ENCODE measurements around the gene MAGEB4.

MAGEB4 gene

DNA sequence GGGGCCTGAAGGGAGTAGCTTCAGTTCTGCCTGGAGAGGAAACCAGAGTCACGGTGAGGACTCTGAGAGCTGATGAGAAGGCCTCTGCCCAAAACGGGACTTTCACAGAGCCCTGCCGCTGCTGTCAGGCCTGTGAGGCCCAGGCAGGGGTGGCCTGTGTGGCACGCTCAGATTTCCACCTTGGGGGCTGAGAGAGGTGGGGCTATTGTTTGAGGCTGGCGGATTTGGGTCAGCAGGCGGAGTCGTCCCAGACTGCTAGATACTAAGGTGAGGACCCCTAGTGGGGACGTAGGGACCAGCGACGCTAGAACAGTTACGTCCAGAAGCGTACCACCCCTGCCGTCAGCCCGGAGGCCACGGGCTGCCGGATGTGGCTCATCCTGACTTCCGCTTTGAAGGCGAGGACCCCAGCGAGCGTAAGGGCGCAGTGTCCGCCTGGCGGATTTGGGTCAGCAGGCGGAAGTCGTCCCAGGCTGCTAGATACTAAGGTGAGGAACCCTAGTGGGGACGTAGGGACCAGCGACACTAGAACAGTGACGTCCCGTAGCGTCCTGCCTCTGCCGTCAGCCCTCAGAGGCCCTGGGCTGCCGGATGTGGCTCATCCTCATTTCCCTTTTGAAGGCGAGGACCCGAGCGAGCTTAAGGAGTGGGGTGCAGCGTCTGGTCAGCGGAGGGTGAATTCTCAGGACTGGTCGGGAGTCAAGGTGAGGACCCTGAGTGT, 5.1 kb downstream of the MAGEB4 start, which contains the start of gene MAGEB1:
MAGEB1 (plus strand) TSS at position 378 of the 721 bp plus-strand sequence. CDS start 3,348 bp downstream, outside the sequence.
- TF ChIP-seq, protein P1, sequence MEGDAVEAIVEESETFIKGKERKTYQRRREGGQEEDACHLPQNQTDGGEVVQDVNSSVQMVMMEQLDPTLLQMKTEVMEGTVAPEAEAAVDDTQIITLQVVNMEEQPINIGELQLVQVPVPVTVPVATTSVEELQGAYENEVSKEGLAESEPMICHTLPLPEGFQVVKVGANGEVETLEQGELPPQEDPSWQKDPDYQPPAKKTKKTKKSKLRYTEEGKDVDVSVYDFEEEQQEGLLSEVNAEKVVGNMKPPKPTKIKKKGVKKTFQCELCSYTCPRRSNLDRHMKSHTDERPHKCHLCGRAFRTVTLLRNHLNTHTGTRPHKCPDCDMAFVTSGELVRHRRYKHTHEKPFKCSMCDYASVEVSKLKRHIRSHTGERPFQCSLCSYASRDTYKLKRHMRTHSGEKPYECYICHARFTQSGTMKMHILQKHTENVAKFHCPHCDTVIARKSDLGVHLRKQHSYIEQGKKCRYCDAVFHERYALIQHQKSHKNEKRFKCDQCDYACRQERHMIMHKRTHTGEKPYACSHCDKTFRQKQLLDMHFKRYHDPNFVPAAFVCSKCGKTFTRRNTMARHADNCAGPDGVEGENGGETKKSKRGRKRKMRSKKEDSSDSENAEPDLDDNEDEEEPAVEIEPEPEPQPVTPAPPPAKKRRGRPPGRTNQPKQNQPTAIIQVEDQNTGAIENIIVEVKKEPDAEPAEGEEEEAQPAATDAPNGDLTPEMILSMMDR (IDR thresholded peaks at IDR 0.05): no peak
- no peaks in the 10 kb centered on the region for H3K9me3 ChIP-seq
- H3K27me3 ChIP-seq: no peaks in the 10 kb centered on the region
- no peaks in the 10 kb centered on the region for H3K36me3 ChIP-seq
- no peak within 1 kb of the TSS for H3K27ac ChIP-seq
- H3K4me3 ChIP-seq (ENCODE audit: low read depth in 1 of 2, low read length in 1 of 2): no peak within 1 kb of the TSS
- H3K4me1 ChIP-seq (ENCODE audit: control insufficient read depth in 1 of 2, insufficient read depth in 1 of 2, low read depth in 1 of 2, low read length in 1 of 2): no peaks in the 10 kb centered on the region

DNA sequence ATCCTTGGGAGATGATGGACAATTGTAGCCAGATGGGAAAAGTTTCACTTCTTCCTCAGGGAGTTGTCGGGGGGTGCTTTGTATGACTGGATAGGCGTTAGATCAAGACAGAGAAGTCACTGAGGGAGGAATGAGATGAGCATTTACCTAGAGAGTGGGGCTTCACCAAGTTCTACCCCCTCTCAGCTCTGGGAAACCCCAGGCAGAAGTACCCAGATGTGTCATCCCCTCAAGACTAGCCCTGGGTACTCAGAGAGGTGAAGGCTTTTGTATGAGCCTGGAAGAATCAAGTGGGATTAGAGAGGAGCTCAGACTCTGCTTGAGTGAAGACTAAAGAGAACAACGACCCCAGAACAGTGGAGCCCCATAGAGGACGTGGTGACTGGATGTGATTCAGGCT, 7.1 kb downstream of the MAGEB4 start:
- TF ChIP-seq, protein P1 (IDR thresholded peaks at IDR 0.05): no peak
- Histone ChIP-seq H3K9me3 (no peaks in the 10 kb centered on the region), H3K4me3 (ENCODE audit: low read depth in 1 of 2, low read length in 1 of 2) (no peak overlapping the region)

DNA sequence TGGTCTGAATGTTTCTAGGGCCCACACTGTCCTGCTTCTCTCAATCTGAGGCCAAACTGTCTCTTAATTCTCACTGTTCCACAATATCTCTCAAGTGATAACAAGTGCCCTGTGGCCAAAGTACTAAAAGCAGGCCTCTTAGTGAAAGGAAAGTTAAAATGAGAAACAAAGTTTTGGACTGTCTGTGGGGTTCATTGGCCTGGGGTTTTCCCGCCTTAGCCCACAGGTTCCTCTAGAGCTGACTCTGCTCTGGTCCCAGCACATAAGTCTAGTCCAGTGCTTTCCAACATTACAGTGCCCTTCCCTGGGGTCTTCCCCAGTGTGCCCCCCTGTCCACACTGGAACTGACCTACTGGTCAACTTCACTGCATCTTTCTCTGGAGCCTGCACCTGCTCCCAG, 11.5 kb downstream of the MAGEB4 start:
- H3K9me3 ChIP-seq: no peaks in the 10 kb centered on the region
- no peak overlapping the region for H3K27ac ChIP-seq
- no peaks in the 10 kb centered on the region for H3K4me1 ChIP-seq (ENCODE audit: control insufficient read depth in 1 of 2, insufficient read depth in 1 of 2, low read depth in 1 of 2, low read length in 1 of 2)
- no peak overlapping the region for H3K4me3 ChIP-seq (ENCODE audit: low read depth in 1 of 2, low read length in 1 of 2)
- TF ChIP-seq, protein P1 (IDR thresholded peaks at IDR 0.05): no peak
- H3K36me3 ChIP-seq: no peaks in the 10 kb centered on the region
- H3K27me3 ChIP-seq: no peaks in the 10 kb centered on the region

More for the DNA sequence above, 7.1 kb downstream of the MAGEB4 start:
- no peak overlapping the region for H3K27ac ChIP-seq
- H3K36me3 ChIP-seq: no peaks in the 10 kb centered on the region
- no peaks in the 10 kb centered on the region for H3K4me1 ChIP-seq (ENCODE audit: control insufficient read depth in 1 of 2, insufficient read depth in 1 of 2, low read depth in 1 of 2, low read length in 1 of 2)
- H3K27me3 ChIP-seq: no peaks in the 10 kb centered on the region

DNA sequence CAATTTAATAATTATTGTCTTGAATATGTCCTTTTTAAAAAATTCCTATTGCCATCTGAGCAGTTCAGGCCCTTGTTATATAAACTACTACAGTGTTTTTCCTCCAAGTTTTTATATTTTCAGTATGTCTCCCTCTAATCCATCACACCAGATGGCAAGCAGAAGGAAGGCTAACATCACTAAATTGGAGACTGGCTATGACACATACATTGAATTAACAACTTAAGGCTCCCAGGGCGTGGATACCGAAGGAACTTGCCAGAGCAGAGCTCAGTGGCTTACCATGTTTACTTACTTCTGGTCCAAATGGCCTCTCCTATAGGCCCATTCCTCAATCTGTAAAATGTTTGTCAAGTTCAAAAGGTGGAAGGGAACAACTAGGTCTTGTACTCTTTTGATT, 18.1 kb downstream of the MAGEB4 start:
- no peaks in the 10 kb centered on the region for H3K27me3 ChIP-seq
- TF ChIP-seq, protein P1 (IDR thresholded peaks at IDR 0.05): no peak
- no peaks in the 10 kb centered on the region for H3K9me3 ChIP-seq
- H3K4me1 ChIP-seq (ENCODE audit: control insufficient read depth in 1 of 2, insufficient read depth in 1 of 2, low read depth in 1 of 2, low read length in 1 of 2): no peaks in the 10 kb centered on the region
- H3K27ac ChIP-seq: no peak overlapping the region
- no peak overlapping the region for H3K4me3 ChIP-seq (ENCODE audit: low read depth in 1 of 2, low read length in 1 of 2)
- no peaks in the 10 kb centered on the region for H3K36me3 ChIP-seq

DNA sequence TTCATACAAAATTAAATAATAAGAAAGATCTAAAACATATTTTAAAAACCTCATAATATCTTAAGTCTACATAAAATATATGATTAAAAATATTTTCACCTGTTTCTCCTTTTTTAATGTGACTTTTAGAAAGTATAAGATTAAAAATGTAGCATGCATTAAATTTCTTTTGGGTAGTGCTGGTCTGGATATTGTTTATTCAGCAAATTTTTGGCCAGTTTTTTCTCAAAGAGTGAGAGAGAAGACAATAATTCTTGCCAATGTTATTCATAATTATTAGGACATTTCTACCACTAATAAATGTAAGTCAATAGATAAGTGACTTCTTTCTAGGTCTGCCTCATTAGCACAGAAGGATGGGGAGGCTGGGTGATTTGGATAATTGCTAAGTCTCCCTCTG, 19.2 kb downstream of the MAGEB4 start:
- Histone ChIP-seq H3K4me3 (ENCODE audit: low read depth in 1 of 2, low read length in 1 of 2) (no peak overlapping the region), H3K36me3 (no peaks in the 10 kb centered on the region), H3K4me1 (ENCODE audit: control insufficient read depth in 1 of 2, insufficient read depth in 1 of 2, low read depth in 1 of 2, low read length in 1 of 2) (no peaks in the 10 kb centered on the region), H3K27ac (no peak overlapping the region), H3K9me3 (no peaks in the 10 kb centered on the region), H3K27me3 (no peaks in the 10 kb centered on the region)
- TF ChIP-seq, protein P1 (IDR thresholded peaks at IDR 0.05): no peak
